Left kidney (tissue), 2 donors: ENCODE measurements around the gene LRRC58. TPM values are rescaled to one million over a fixed set of nuclear protein-coding genes. Genes with fewer than 3 reads are reported as not detected.
"Not testable (repeated sequence)": the region's sequence is repeated elsewhere in the genome, so short reads cannot be mapped to it uniquely, and the experiment has no call there.

Source experiments
- DNase-seq: peaks from one replicate; pipeline ENCODE4 v3.0.0-alpha.2; 2013
- polyA plus RNA-seq: library from polyadenylated mRNA; unstranded; fragments of 120-200 nt; gene quantifications from one replicate; pipeline ENCODE4 v1.2.1, GENCODE V29; 2013; ENCODE audit not compliant: insufficient read length

LRRC58 gene
- polyA plus RNA-seq, 1 donor = 37.4 TPM

- no peak for DNase-seq
These were observed 7.4 kb downstream of the LRRC58 start for GRCh38 chr3:120341658-120342346.

GRCh38 chr3:120339362-120339761 is 9.8 kb downstream of the LRRC58 start:
- no peak for DNase-seq

- DNase-seq = no peak
These were observed 10.6 kb downstream of the LRRC58 start for GRCh38 chr3:120338517-120338916.

GRCh38 chr3:120332646-120333045 is 16.5 kb downstream of the LRRC58 start:
- no peak for DNase-seq

- no peak for DNase-seq
These were observed 18.1 kb downstream of the LRRC58 start for GRCh38 chr3:120331076-120331475.

GRCh38 chr3:120326784-120327183 is 22.4 kb downstream of the LRRC58 start:
- DNase-seq = peak; percentile 13

- DNase-seq = no peak
These were observed 25.0 kb downstream of the LRRC58 start for GRCh38 chr3:120324190-120324589.

- DNase-seq = not testable (repeated sequence)
These were observed 25.4 kb downstream of the LRRC58 start for GRCh38 chr3:120323761-120324160.

- no peak for DNase-seq
These were observed 37.0 kb downstream of the LRRC58 start for GRCh38 chr3:120311863-120312794.

GRCh38 chr3:120306519-120307455 is 42.4 kb downstream of the LRRC58 start:
- no peak for DNase-seq

- peak; percentile 57 for DNase-seq
These were observed 44.5 kb downstream of the LRRC58 start for GRCh38 chr3:120304616-120305015.

- DNase-seq = no peak
These were observed 46.8 kb downstream of the LRRC58 start for GRCh38 chr3:120302361-120302760.

- no peak for DNase-seq
These were observed 48.2 kb downstream of the LRRC58 start for GRCh38 chr3:120300971-120301370.

- no peak for DNase-seq
These were observed 49.8 kb downstream of the LRRC58 start for GRCh38 chr3:120299403-120299802.

GRCh38 chr3:120298996-120299395 is 50.2 kb downstream of the LRRC58 start:
- DNase-seq = no peak

- not testable (repeated sequence) for DNase-seq
These were observed 57.6 kb downstream of the LRRC58 start for GRCh38 chr3:120291552-120291951.

GRCh38 chr3:120289636-120290035 is 59.5 kb downstream of the LRRC58 start:
- no peak for DNase-seq

GRCh38 chr3:120286465-120286864 is 62.7 kb downstream of the LRRC58 start:
- DNase-seq = no peak

- no peak for DNase-seq
These were observed 63.7 kb downstream of the LRRC58 start for GRCh38 chr3:120285508-120285841.

- DNase-seq = peak; percentile 29
These were observed 64.2 kb downstream of the LRRC58 start, which contains the start of gene GPR156 for GRCh38 chr3:120284747-120285507. Gene GPR156, minus strand, starts transcription at chr3:120285222. Its CDS starts 41,124 bp downstream, at chr3:120244098.

GRCh38 chr3:120281261-120281660 is 67.9 kb downstream of the LRRC58 start:
- DNase-seq = no peak
